HCT116 (cell line): Measurements from ENCODE around the gene KRT5.

Experiments
- CEBPB ChIP-seq: IDR thresholded peaks from 2 replicates; pipeline ENCODE4 v1.6.1; 2012; ENCODE audit warnings: low read depth
- EGR1 ChIP-seq: IDR thresholded peaks from 2 replicates; pipeline ENCODE4 v1.6.1; 2012; ENCODE audit warnings: low read depth
- EZH2phosphoT487 ChIP-seq: fragments of 200-600 bp; IDR thresholded peaks from 2 replicates; pipeline ENCODE4 v1.6.1; 2018; ENCODE audit warnings: antibody characterized with exemption, borderline replicate concordance
- POLR2A ChIP-seq: IDR thresholded peaks from 2 replicates; pipeline ENCODE4 v1.7.0; 2011; ENCODE audit warnings: borderline replicate concordance; ENCODE audit not compliant: insufficient read depth, insufficient read length; ENCODE audit errors: extremely low read depth
- POLR2AphosphoS5 ChIP-seq: IDR thresholded peaks from 2 replicates; pipeline ENCODE4 v1.6.1; 2011; ENCODE audit warnings: mild to moderate bottlenecking, low read depth, low read length, moderate library complexity
- SIN3A ChIP-seq: IDR thresholded peaks from 2 replicates; pipeline ENCODE4 v1.6.1; 2012; ENCODE audit warnings: low read depth
- TCF7L2 ChIP-seq: IDR thresholded peaks from 2 replicates; pipeline ENCODE4 v1.7.0; 2011; ENCODE audit warnings: borderline replicate concordance, inconsistent platforms; ENCODE audit not compliant: insufficient read depth, insufficient read length; ENCODE audit errors: extremely low read depth
- YY1 ChIP-seq: IDR thresholded peaks from 2 replicates; pipeline ENCODE4 v1.6.1; 2011; ENCODE audit warnings: low read length, low read depth, moderate library complexity, mild to moderate bottlenecking; ENCODE audit not compliant: insufficient replicate concordance; ENCODE audit errors: extremely low read depth
- TF ChIP-seq, protein P1 (sequence below), 3 experiments: fragments of 200-600 bp in 1 of 3; sonication (generic) in 1 of 3; IDR thresholded peaks in 2 of 3; conservative IDR thresholded peaks in 1 of 3; 2 replicates each; pipeline ENCODE4 v1.5.1; 2012 to 2017; ENCODE audit warnings: low read depth in 2 of 3, low read length in 2 of 3, antibody characterized with exemption in 1 of 3, borderline replicate concordance in 1 of 3, control low read depth in 1 of 3, mild to moderate bottlenecking in 1 of 3, mixed read lengths in 1 of 3, mixed run types in 1 of 3, moderate library complexity in 1 of 3; ENCODE audit not compliant: insufficient read depth in 1 of 3
- TF ChIP-seq, protein P2 (sequence below): IDR thresholded peaks from 2 replicates; pipeline ENCODE4 v1.6.1; 2012
- TF ChIP-seq, protein P3 (sequence below): IDR thresholded peaks from 2 replicates; pipeline ENCODE4 v1.6.1; 2012
- TF ChIP-seq, protein P4 (sequence below): IDR thresholded peaks from 2 replicates; pipeline ENCODE4 v1.6.1; 2012; ENCODE audit warnings: low read depth

DNA sequence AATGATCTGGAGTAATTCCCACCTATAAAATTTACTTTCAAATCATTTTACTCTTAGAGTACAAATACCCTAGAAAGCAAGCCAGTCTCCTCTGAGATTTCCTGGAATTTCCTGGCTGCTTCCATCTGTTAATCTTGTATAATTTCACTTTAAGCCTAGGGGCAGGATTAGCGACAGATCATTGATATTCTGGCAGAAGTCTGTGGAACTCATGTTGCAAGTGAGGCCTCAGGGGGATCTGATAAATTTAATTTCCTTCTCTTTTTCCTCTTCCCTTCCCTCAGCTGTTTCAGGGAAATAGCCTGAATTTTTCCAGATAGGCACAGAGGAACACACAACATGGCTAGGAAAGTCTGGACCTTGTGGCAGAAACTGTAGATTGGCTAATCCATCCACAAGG, 21.2 kb downstream of the KRT5 start:
- TF ChIP-seq POLR2A (no peak), EGR1 (no peak), TCF7L2 (no peak), SIN3A (no peak), EZH2phosphoT487 (no peak), YY1 (no peak), CEBPB (no peak), POLR2AphosphoS5 (no peak)
- TF ChIP-seq, protein P1, sequence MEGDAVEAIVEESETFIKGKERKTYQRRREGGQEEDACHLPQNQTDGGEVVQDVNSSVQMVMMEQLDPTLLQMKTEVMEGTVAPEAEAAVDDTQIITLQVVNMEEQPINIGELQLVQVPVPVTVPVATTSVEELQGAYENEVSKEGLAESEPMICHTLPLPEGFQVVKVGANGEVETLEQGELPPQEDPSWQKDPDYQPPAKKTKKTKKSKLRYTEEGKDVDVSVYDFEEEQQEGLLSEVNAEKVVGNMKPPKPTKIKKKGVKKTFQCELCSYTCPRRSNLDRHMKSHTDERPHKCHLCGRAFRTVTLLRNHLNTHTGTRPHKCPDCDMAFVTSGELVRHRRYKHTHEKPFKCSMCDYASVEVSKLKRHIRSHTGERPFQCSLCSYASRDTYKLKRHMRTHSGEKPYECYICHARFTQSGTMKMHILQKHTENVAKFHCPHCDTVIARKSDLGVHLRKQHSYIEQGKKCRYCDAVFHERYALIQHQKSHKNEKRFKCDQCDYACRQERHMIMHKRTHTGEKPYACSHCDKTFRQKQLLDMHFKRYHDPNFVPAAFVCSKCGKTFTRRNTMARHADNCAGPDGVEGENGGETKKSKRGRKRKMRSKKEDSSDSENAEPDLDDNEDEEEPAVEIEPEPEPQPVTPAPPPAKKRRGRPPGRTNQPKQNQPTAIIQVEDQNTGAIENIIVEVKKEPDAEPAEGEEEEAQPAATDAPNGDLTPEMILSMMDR (IDR thresholded peaks at IDR 0.05 in 2 of 3, conservative IDR thresholded peaks at IDR 0.05 in 1 of 3; ENCODE audit: borderline replicate concordance in 1 of 3, insufficient read depth in 1 of 3, low read depth in 2 of 3, low read length in 2 of 3): no peak
- TF ChIP-seq, protein P2, sequence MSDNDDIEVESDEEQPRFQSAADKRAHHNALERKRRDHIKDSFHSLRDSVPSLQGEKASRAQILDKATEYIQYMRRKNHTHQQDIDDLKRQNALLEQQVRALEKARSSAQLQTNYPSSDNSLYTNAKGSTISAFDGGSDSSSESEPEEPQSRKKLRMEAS: no peak
- TF ChIP-seq, protein P3, sequence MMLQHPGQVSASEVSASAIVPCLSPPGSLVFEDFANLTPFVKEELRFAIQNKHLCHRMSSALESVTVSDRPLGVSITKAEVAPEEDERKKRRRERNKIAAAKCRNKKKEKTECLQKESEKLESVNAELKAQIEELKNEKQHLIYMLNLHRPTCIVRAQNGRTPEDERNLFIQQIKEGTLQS: no peak
- TF ChIP-seq, protein P4, sequence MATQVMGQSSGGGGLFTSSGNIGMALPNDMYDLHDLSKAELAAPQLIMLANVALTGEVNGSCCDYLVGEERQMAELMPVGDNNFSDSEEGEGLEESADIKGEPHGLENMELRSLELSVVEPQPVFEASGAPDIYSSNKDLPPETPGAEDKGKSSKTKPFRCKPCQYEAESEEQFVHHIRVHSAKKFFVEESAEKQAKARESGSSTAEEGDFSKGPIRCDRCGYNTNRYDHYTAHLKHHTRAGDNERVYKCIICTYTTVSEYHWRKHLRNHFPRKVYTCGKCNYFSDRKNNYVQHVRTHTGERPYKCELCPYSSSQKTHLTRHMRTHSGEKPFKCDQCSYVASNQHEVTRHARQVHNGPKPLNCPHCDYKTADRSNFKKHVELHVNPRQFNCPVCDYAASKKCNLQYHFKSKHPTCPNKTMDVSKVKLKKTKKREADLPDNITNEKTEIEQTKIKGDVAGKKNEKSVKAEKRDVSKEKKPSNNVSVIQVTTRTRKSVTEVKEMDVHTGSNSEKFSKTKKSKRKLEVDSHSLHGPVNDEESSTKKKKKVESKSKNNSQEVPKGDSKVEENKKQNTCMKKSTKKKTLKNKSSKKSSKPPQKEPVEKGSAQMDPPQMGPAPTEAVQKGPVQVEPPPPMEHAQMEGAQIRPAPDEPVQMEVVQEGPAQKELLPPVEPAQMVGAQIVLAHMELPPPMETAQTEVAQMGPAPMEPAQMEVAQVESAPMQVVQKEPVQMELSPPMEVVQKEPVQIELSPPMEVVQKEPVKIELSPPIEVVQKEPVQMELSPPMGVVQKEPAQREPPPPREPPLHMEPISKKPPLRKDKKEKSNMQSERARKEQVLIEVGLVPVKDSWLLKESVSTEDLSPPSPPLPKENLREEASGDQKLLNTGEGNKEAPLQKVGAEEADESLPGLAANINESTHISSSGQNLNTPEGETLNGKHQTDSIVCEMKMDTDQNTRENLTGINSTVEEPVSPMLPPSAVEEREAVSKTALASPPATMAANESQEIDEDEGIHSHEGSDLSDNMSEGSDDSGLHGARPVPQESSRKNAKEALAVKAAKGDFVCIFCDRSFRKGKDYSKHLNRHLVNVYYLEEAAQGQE: no peak
